ENCODE measurements around the gene SPPL2A.

DNA sequence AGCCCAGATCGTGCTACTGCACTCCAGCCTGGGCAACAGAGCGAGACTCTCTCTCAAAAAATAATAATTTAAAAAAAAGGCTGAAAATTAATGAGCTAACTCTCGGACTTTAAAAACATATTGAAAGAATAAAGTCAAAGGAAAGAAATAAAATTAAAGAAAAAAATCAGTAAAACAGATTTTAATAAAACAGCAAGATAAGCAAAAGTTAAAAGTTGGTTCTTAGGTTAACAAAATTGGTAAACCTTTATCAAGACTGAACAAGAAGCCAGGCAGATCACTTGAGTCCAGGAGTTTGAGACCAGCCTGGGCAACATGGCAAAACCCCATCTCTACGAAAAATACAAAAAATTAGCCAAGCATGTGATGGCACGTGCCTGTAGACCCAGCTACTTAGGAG, 99.6 kb downstream of the SPPL2A start:
- TF ChIP-seq CTCF (IDR thresholded peaks at IDR 0.05) (no peak), ELF1 (IDR thresholded peaks at IDR 0.05) (no peak), USF1 (IDR thresholded peaks at IDR 0.05; ENCODE audit: borderline replicate concordance, low read depth) (no peak), FOXM1 (IDR thresholded peaks at IDR 0.05; ENCODE audit: low read depth) (no peak), TEAD4 (IDR thresholded peaks at IDR 0.05; ENCODE audit: borderline replicate concordance, insufficient read depth) (no peak)

Data from SK-N-SH (cell line).